Keratinocyte (primary cell): ENCODE results near the gene TAF6. TPM values are rescaled to one million over a fixed set of nuclear protein-coding genes. Genes with fewer than 3 reads are reported as not detected.

Experiments used
- DNase-seq: peaks from one replicate; pipeline ENCODE4 v3.0.0-alpha.2; 2011; ENCODE audit warnings: low read depth, missing footprints, low spot score
- FAIRE-seq: peaks from 2 replicates; lab custom pipeline; 2011; peaks lifted over from hg19 to GRCh38; lab: Jason Lieb, UNC
- H2AFZ ChIP-seq: 2 replicates; pipeline ENCODE4 v1.6.0; 2012; ENCODE audit warnings: low read length, control low read depth, inconsistent platforms; ENCODE audit not compliant: control insufficient read depth
- H3K27ac ChIP-seq: 2 replicates; pipeline ENCODE4 v1.5.1; 2011; ENCODE audit warnings: low read length; ENCODE audit not compliant: control insufficient read depth, insufficient read depth
- H3K27me3 ChIP-seq: 3 replicates; pipeline ENCODE4 v1.6.0; 2011; ENCODE audit warnings: low read length; ENCODE audit not compliant: control insufficient read depth, insufficient read depth; ENCODE audit errors: extremely low read depth
- H3K36me3 ChIP-seq, 2 experiments: 2 replicates in 1 of 2; 3 replicates in 1 of 2; pipeline ENCODE4 v1.5.1; 2011; ENCODE audit warnings: low read length in 2 of 2, mild to moderate bottlenecking in 1 of 2; ENCODE audit not compliant: control insufficient read depth in 2 of 2, insufficient read depth in 2 of 2; ENCODE audit errors: extremely low read depth in 1 of 2
- H3K4me1 ChIP-seq: 3 replicates; pipeline ENCODE4 v1.5.1; 2011; ENCODE audit warnings: low read length; ENCODE audit not compliant: control insufficient read depth, insufficient read depth; ENCODE audit errors: extremely low read depth
- H3K4me2 ChIP-seq: 3 replicates; pipeline ENCODE4 v1.6.0; 2011; ENCODE audit warnings: low read depth, low read length; ENCODE audit not compliant: control insufficient read depth, insufficient read depth; ENCODE audit errors: extremely low read depth
- H3K4me3 ChIP-seq, 3 experiments: fragments of 200-600 bp in 1 of 3; sonication (generic) in 1 of 3; 2 replicates in 2 of 3; 3 replicates in 1 of 3; pipeline ENCODE4 v1.5.1; 2011 to 2016; ENCODE audit warnings: low read length in 3 of 3, mild to moderate bottlenecking in 3 of 3, control low read depth in 2 of 3, inconsistent platforms in 1 of 3, low read depth in 1 of 3, mixed read lengths in 1 of 3, mixed run types in 1 of 3, moderate library complexity in 1 of 3; ENCODE audit not compliant: control insufficient read depth in 2 of 3, insufficient read depth in 2 of 3; ENCODE audit errors: extremely low read depth in 1 of 3
- H3K79me2 ChIP-seq: 2 replicates; pipeline ENCODE4 v1.6.0; 2012; ENCODE audit warnings: low read length; ENCODE audit not compliant: control insufficient read depth, insufficient read depth
- H3K9ac ChIP-seq: 3 replicates; pipeline ENCODE4 v1.6.0; 2011; ENCODE audit warnings: low read length; ENCODE audit not compliant: control insufficient read depth, insufficient read depth; ENCODE audit errors: extremely low read depth
- H3K9me1 ChIP-seq: 3 replicates; pipeline ENCODE4 v1.6.0; 2011; ENCODE audit warnings: low read length; ENCODE audit not compliant: control insufficient read depth, insufficient read depth; ENCODE audit errors: extremely low read depth
- H3K9me3 ChIP-seq: 2 replicates; pipeline ENCODE4 v1.5.1; 2012; ENCODE audit warnings: low read depth, low read length; ENCODE audit not compliant: control insufficient read depth
- H4K20me1 ChIP-seq: 3 replicates; pipeline ENCODE4 v1.6.0; 2011; ENCODE audit warnings: low read length; ENCODE audit not compliant: control insufficient read depth, insufficient read depth; ENCODE audit errors: extremely low read depth
- CTCF ChIP-seq, 3 experiments: IDR thresholded peaks in 1 of 3; conservative IDR thresholded peaks in 1 of 3; optimal IDR thresholded peaks in 1 of 3; 2 replicates in 2 of 3; 3 replicates in 1 of 3; pipeline versions ENCODE3 to v1.5.1; 2011; ENCODE audit warnings: low read length in 3 of 3, mild to moderate bottlenecking in 3 of 3, moderate library complexity in 2 of 3, control low read depth in 1 of 3, inconsistent platforms in 1 of 3; ENCODE audit not compliant: insufficient read depth in 2 of 3; ENCODE audit errors: extremely low read depth in 1 of 3
- EZH2 ChIP-seq: IDR thresholded peaks from one replicate; pipeline ENCODE4 v1.6.1; 2012; ENCODE audit warnings: inconsistent platforms, mild to moderate bottlenecking, low read length, moderate library complexity
- dilution Hi-C: fragments of 300-500 bp; cut with MboI; formaldehyde crosslinking; loops from one replicate; pipeline ENCODE4 v1.7.0; 2020; ENCODE audit warnings: low sequenced_read_pairs; ENCODE audit not compliant: extremely low pct_ligation_motif_present
- polyA plus RNA-seq, 5 experiments: library from polyadenylated mRNA; depleted of rRNA in 3 of 5; stranded (reverse) in 3 of 5; stranded (forward) in 1 of 5; unstranded in 1 of 5; fragments of >200 nt; gene quantifications; 1 replicate in 1 of 5; 2 replicates in 3 of 5; 3 replicates in 1 of 5; pipeline versions ENCODE4 v1.2.1 to v1.2.3, GENCODE V29; 2011 to 2012; ENCODE audit warnings: missing spikeins in 2 of 5, low read depth in 1 of 5, low replicate concordance in 1 of 5

TAF6 gene
- polyA plus RNA-seq, 1 donor (not counting 4 experiments of a cell fraction or from before 2014, with no cell fraction given), result 7.6 TPM

- FAIRE-seq (no peak), DNase-seq (no peak)
- Histone ChIP-seq H3K4me3 (no peak overlapping the region), H3K79me2 (peaks cover 17% of the 10 kb centered on the region), H3K9me3 (no peaks in the 10 kb centered on the region), H3K36me3 (peaks cover 16 to 27% of the 10 kb centered on the region in 2 experiments), H3K4me1 (peaks cover 27% of the 10 kb centered on the region), H3K9me1 (no peaks in the 10 kb centered on the region), H3K27me3 (no peaks in the 10 kb centered on the region), H2AFZ (no peak overlapping the region), H3K9ac (no peak overlapping the region), H3K27ac (no peak overlapping the region), H4K20me1 (peaks cover 7% of the 10 kb centered on the region), H3K4me2 (no peak overlapping the region)
- TF ChIP-seq CTCF (optimal IDR thresholded peaks at IDR 0.05 in 1 of 3, IDR thresholded peaks at IDR 0.05 in 1 of 3, conservative IDR thresholded peaks at IDR 0.05 in 1 of 3; ENCODE audit: extremely low read depth in 1 of 3, insufficient read depth in 2 of 3, low read length in 3 of 3) (no peak), EZH2 (no peak)
- dilution Hi-C loops, result no loop called here
Observed at GRCh38 chr7:100152404-100152803, 33.2 kb upstream of the TAF6 start.

- Histone ChIP-seq H3K27ac (peak within 1 kb of the TSS; percentile 63), H3K4me1 (peaks cover 18% of the 10 kb centered on the region), H2AFZ (peak within 1 kb of the TSS; percentile 84)
Observed at GRCh38 chr7:100148559-100149328, 29.6 kb upstream of the TAF6 start, which contains the start of gene LAMTOR4. Gene LAMTOR4, plus strand, starts transcription at chr7:100148918. Its CDS starts 55 bp downstream, at chr7:100148973.

More at GRCh38 chr7:100148559-100149328, 29.6 kb upstream of the TAF6 start, which contains the start of gene LAMTOR4:
- Histone ChIP-seq H3K9ac (peak within 1 kb of the TSS; percentile 78), H3K36me3 (peaks cover 0 to 1% of the 10 kb centered on the region in 2 experiments), H3K9me1 (no peaks in the 10 kb centered on the region), H3K4me3 (peak within 1 kb of the TSS; percentile 75 to 92 (median 85)), H3K27me3 (no peaks in the 10 kb centered on the region), H3K79me2 (peaks cover 16% of the 10 kb centered on the region), H3K4me2 (peak within 1 kb of the TSS; percentile 98), H4K20me1 (peaks cover 2% of the 10 kb centered on the region), H3K9me3 (no peaks in the 10 kb centered on the region)
- FAIRE-seq (peak; percentile 70), DNase-seq (peak; percentile 99)
- dilution Hi-C loops, result no loop called here
- TF ChIP-seq CTCF (optimal IDR thresholded peaks at IDR 0.05 in 1 of 3, IDR thresholded peaks at IDR 0.05 in 1 of 3, conservative IDR thresholded peaks at IDR 0.05 in 1 of 3; ENCODE audit: extremely low read depth in 1 of 3, insufficient read depth in 2 of 3, low read length in 3 of 3) (no peak), EZH2 (no peak)
